HG02943 (cell line): ENCODE results near the gene CACNA1D.

Experiments
- ATAC-seq: cut with Tn5 transposase; IDR thresholded peaks from one replicate; pipeline ENCODE4 v1.9.1; 2021; ENCODE audit warnings: mild to moderate bottlenecking, low read depth, moderate library complexity; ENCODE audit not compliant: unreplicated experiment

Gene CACNA1D

DNA sequence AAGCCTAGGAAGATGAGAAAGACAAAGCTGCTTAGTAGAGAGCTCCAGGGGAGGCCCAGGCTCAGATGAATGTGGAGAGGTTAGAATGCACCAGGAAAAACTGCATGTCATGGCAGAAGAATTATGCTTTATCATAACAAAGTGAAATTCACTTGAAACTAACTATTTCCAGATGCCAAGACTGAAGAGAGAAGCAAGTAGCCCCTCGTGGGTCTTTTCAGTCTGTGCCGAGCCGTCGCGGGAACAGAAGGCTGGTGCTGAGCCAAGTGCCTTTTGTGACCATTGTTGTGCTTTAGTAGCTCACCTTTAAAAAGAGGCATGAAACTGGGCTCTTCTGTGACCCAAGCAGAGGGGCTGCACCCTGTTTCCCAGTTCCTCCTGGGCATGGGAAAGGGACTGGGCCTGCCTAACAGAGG is 278.6 kb downstream of the CACNA1D start:
- no peak for ATAC-seq

DNA sequence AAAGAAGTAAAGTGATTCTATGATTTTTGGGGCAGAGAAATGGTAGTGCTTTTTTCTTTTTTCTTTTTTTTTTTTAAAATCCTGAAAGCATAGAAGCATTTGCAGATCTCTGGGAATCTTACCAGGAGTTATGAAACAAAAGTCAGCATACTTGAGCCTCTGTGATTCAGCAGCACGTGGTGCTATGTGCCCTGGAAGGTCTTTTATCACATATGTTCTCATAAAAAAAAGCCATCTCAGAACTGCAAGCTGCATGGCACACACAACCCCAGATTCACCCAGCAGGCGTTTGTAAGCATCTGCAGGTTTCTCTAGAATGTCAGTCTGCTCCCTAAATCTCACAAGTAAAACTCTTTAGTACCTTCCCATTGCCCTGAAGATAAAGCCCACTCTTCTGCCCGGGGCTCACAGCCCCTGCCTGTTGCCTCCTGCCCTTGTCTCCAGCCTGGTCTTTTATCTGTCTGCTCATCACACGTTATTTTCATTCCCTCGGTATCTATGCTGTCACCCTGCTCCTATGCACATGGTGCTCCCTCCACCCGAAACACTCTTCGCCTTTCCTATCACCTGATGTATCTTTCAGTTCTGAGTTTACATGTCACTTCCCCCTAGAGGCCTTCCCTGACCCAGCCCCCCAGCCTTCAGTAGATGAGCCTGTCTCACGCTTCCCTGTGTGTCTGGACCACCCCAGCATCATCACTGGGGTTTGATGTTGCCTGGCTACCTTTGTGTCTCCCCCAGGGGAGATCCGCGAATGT is 279.4 kb downstream of the CACNA1D start:
- ATAC-seq = peak; percentile 63

- ATAC-seq = no peak
These were observed 280.0 kb downstream of the CACNA1D start for GRCh38 chr3:53774414-53774813.

GRCh38 chr3:53775018-53775417 is 280.6 kb downstream of the CACNA1D start:
- ATAC-seq = no peak

GRCh38 chr3:53775834-53776251 is 281.4 kb downstream of the CACNA1D start:
- no peak for ATAC-seq

DNA sequence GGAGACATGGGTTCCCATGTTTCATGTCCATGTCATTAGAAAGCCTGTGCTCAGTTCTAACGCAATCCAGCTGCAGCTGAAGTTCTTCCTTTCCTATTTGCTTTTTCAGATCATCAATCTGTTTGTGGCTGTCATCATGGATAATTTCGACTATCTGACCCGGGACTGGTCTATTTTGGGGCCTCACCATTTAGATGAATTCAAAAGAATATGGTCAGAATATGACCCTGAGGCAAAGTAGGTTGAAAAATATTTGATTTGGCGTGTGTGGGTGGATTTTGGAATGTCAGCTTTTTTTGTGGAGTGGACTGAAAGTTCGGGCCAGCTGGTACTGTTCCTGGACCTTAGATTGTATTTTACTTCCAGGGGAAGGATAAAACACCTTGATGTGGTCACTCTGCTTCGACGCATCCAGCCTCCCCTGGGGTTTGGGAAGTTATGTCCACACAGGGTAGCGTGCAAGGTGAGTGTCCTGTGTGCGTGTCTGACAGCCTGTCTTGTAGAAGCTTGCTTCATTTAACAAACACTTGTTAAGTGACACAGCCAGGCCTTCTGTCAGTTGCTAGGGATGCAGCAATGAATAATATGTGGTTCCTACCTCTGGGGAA is 282.2 kb downstream of the CACNA1D start:
- ATAC-seq = no peak

DNA sequence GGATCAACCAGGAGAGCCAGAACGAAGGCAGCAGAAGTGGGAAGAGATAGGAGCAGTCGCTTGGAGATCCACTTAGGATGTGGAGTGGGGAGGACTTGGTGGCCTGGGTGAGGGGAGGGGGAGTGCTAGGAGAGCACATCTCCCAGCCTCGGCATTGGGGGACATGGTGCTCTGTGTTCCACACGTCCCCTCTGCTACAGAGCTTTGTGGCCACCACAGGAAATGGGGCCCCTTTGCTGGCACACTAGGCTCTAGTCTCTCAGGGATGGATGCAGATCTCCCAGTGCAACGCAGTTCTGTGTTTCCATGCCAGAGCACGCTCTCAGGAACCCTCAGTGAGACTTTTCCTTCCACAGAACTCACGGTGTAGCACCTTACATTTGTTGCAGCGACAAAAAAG is 283.1 kb downstream of the CACNA1D start:
- ATAC-seq = no peak

DNA sequence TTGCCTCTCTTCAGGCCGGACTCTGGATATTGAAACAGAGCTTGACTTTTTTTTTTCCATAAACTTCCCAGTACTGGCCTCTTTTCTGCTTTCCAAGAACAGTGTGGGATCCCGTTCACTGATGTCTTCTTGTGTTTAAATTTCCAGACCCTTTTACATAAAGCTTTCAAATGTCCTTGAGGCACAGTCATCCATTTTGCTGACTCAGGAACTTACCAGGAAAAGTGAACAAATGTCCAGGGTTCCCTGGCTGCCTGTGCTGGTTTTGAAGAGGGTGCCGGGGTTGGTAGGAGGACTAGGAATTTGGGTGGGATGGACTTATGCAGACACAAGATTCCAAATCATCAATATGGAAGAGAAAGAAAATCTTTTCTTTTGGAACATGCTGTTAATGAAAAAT is 283.7 kb downstream of the CACNA1D start:
- ATAC-seq = no peak

- no peak for ATAC-seq
These were observed 285.8 kb downstream of the CACNA1D start for GRCh38 chr3:53780171-53780570.

GRCh38 chr3:53780806-53781205 is 286.4 kb downstream of the CACNA1D start:
- ATAC-seq = no peak

GRCh38 chr3:53787016-53787415 is 292.6 kb downstream of the CACNA1D start:
- no peak for ATAC-seq

GRCh38 chr3:53788038-53788437 is 293.6 kb downstream of the CACNA1D start:
- ATAC-seq = no peak

DNA sequence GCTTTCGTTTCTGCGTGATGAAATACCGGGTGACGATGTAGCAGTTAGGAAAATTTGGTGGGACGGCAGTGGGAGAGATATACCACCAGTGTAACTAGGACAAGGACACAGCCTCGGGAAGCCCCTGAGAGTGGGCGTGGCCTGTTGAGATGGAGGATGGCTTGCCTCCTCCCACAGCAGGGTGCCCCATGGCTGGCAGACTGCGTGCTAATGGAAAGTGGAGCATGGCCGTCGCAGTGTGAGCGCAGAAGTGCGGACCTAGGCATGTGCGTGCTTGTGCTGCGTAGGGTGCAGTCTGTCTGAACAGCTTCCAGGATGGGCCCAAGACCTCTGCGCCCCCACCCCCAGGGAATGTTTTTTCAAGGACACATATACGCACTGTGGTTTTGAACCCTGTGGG is 295.0 kb downstream of the CACNA1D start:
- no peak for ATAC-seq

- no peak for ATAC-seq
These were observed 296.1 kb downstream of the CACNA1D start for GRCh38 chr3:53790470-53790869.

DNA sequence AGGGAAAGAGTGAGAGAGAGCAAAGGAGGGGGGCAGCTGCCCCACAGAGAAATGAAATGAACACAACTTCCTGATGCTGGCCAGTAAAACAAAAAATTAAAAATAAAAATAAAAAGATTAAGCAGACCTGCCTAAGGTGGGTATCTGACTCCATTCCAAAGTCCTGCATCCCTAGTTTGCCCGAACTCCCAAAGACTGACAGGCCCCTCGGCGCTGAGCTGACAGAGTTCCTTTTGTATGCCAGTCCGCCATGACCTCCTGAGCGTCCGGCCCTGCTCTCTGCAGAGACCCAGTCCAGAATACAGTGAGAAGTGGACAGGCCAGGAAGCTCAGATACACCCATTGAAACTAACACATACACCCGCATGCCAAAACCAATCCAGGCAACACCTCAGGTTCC is 296.9 kb downstream of the CACNA1D start:
- ATAC-seq = no peak

DNA sequence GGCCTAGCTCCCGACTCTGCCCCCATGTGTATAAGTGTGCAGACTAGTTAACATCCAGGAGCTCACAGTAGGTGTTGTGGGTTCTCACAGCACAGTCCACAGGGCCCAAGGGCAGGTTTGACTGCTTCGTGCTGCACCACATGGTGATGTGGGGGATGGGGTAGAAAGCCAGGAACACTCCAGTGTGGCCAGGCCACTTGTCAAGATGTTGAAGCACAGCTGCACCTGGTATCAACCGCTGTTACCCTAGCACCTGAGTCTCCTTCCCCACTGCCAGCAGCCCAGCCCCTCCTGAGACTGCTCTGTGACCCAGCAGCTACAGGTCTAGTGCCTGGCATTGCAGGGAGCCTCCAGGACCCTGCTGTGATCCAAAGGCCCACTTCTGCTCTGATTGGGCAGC is 298.5 kb downstream of the CACNA1D start:
- ATAC-seq = no peak

GRCh38 chr3:53794597-53794996 is 300.2 kb downstream of the CACNA1D start:
- ATAC-seq = no peak

- ATAC-seq = no peak
These were observed 300.8 kb downstream of the CACNA1D start for GRCh38 chr3:53795176-53795575.

DNA sequence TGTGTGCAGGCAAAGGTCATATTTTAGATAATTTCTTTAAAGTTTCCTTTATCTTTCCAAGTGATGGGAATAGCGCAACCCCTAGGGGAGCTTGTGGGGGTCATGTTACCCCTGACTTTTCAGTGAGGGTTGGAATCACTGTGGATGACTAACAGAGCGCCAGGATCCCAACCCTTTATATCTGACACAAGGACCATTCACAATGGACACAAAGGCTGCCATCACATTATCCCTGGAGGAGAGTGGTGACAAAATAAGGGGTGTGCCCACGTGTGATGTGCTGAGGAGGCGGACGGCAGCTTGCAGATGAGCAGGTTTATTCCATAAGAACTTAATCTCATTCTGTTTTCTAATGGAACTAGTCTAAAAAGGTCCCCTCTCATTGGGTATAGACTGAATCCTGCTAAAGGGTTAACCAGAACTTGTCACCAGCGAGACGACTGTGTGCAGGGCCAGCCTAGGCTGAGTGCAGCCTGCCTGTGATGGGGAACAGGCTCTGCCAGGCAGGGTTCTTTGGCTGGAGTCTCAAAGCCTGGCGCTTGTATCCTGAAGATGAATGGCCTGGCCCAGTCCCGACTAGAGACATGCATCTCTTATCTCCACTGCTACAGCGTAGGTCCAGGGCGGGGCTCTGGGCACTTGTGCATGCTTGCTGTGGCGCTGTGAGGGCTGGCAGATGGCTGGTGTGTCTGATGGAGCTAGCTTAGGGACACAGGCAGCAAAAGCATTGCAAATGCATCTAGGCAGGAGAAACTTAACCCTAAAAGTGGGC is 301.6 kb downstream of the CACNA1D start:
- ATAC-seq = no peak

GRCh38 chr3:53798144-53798543 is 303.7 kb downstream of the CACNA1D start:
- ATAC-seq = no peak

DNA sequence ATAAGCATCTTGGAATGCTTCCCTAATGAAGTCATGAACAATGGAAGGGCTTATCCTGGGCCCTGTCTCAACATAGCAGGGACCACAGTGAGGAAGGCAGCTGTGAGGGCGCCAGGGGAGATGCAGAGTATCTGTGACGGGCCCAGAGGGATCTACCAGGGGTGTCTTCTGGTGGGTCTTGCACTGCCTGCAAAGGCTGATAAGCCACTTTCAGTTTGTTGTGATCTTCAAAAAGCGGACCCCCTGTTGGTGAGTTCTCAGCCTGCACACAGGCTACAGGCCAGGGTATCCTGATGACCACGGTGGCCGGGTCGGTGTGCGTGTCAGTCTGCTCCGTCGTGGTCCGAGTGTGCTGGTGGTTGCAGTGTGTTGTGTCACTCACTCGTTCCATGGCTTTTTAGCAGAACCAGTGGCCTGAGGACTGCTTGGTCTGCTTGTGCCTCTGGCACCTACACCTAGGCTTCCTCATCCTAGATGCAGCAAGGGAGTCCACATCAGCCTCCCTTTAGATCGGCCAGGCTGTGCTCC is 305.0 kb downstream of the CACNA1D start:
- ATAC-seq = no peak
